Subcutaneous abdominal adipose tissue (tissue), 5 donors: ENCODE results near the gene ACYP2.
A peak's percentile ranks its signal among the peaks of the same experiment; 100 is the strongest.
"Not testable (repeated sequence)": the region's sequence is repeated elsewhere in the genome, so short reads cannot be mapped to it uniquely, and the experiment has no call there.

Experiments used
- H3K27ac ChIP-seq: one replicate; pipeline ENCODE4 v1.7.0; 2013; ENCODE audit warnings: low read depth, mild to moderate bottlenecking, inconsistent platforms, low read length, moderate library complexity
- H3K27me3 ChIP-seq, 5 donors: one replicate each; pipeline ENCODE4 v1.7.0; 2013; ENCODE audit warnings: low read length in 5 of 5, inconsistent platforms in 1 of 5; ENCODE audit not compliant: control insufficient read depth in 5 of 5, insufficient read depth in 4 of 5
- H3K36me3 ChIP-seq, 5 donors: one replicate each; pipeline ENCODE4 v1.7.0; 2013; ENCODE audit warnings: low read length in 5 of 5; ENCODE audit not compliant: control insufficient read depth in 5 of 5, insufficient read depth in 5 of 5
- H3K4me1 ChIP-seq, 5 donors: one replicate each; pipeline ENCODE4 v1.7.0; 2013; ENCODE audit warnings: low read length in 5 of 5, mild to moderate bottlenecking in 3 of 5, moderate library complexity in 1 of 5; ENCODE audit not compliant: control insufficient read depth in 5 of 5, insufficient read depth in 5 of 5
- H3K4me3 ChIP-seq, 5 donors: one replicate each; pipeline ENCODE4 v1.7.0; 2013; ENCODE audit warnings: low read length in 5 of 5, low read depth in 1 of 5
- H3K9ac ChIP-seq, 5 donors: one replicate each; pipeline ENCODE4 v1.7.0; 2013; ENCODE audit warnings: low read length in 5 of 5, mild to moderate bottlenecking in 4 of 5, moderate library complexity in 3 of 5
- H3K9me3 ChIP-seq, 5 donors: one replicate each; pipeline ENCODE4 v1.7.0; 2013; ENCODE audit warnings: low read length in 5 of 5; ENCODE audit not compliant: control insufficient read depth in 5 of 5
- donor health status: healthy.
- donor health status: healthy.
- donor health status: healthy.
- donor health status: healthy.
- donor health status: healthy.

ACYP2 gene

DNA sequence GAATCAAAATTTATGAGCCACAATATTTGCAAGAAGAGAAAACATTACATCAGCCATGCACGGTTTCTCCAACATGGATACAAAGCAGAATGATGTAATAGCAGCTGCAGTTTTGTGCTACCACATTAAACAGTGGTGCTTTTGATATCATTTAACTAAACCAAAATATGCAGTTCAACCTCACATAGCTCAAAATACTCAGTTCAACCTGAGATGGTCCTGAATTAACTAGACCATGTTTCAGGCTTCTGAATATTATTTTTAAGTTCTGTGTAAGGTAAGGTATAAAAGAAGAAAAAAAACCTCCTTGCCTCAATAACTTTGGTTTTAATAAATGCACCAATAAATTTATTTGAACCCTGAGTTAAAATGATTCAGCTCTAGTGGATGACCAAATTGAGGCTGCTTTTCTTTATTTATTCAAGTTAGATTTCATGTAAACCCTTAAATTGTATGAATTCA is 159.4 kb downstream of the ACYP2 start:
- Histone ChIP-seq H3K4me1 (peaks cover 0 to 20% (median 5%) of the 10 kb centered on the region in 5 donors), H3K36me3 (no peaks in the 10 kb centered on the region), H3K27me3 (no peaks in the 10 kb centered on the region), H3K9ac (no peak overlapping the region), H3K27ac (peak overlapping the region; percentile 73), H3K4me3 (no peak overlapping the region), H3K9me3 (no peaks in the 10 kb centered on the region)

DNA sequence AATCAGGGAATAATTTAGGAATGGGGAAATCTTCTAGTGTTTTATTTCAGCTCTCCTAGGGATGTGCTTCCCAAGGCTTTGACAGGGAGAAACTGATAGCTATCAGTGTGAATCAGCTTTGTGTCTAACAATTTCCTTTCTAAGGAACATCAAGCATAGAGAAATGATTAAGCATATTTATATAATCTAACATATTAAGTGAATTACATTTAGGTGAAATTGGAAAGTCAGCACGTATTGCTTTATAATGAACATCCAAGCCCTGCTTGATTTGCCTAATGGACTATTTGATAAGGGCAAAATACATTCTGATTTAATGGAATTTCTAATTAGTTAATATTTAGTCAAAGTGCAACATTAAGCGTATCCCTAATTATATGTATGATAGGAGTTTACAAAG is 160.1 kb downstream of the ACYP2 start:
- Histone ChIP-seq H3K4me1 (peaks cover 0 to 21% (median 5%) of the 10 kb centered on the region in 5 donors), H3K4me3 (no peak overlapping the region), H3K27me3 (no peaks in the 10 kb centered on the region), H3K36me3 (no peaks in the 10 kb centered on the region), H3K9ac (peak overlapping the region in 1 of 5 donors; percentile 36), H3K9me3 (no peaks in the 10 kb centered on the region), H3K27ac (peak overlapping the region; percentile 73)

DNA sequence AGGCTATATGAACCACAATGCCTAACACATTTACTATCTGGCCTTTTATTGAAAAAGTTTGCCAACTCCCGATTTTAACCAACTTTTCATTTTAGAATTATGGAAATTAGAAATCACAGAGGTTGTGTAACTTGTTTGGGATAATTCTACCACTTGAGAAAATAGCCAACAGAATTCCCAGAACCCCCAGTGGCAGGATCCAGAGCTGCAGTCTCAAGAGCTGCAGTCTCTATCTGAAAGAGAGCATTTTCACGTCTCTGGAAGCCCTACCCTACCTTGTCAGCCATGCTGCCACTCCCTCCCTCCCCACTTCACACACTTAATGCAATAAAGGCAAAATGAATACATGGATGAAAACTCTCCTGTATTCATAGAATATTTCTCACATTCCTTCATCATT is 164.0 kb downstream of the ACYP2 start:
- H3K9me3 ChIP-seq = no peaks in the 10 kb centered on the region
- no peak overlapping the region for H3K27ac ChIP-seq
- H3K4me3 ChIP-seq = no peak overlapping the region
- no peak overlapping the region for H3K9ac ChIP-seq
- H3K4me1 ChIP-seq = peaks cover 0 to 21% (median 5%) of the 10 kb centered on the region in 5 donors
- no peaks in the 10 kb centered on the region for H3K27me3 ChIP-seq
- H3K36me3 ChIP-seq = no peaks in the 10 kb centered on the region

DNA sequence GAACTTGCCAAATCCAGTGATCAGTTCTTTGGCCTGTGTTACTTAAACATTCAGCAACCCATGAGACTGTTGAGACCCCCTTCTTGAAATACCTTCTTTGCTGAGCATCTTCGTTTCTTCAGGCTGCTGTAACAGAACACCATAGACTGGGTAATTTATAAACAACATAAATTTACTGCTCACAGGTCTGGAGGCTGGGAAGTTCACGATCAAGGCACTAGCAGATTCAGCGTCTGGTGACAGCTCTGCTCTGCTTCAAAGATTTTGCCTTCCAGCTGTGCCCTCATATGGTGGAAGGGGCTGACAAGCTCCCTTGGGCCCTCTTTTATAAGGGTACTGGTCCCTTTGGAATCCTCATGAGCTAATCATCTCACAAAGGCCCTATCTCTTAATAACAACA is 169.4 kb downstream of the ACYP2 start:
- no peak overlapping the region for H3K27ac ChIP-seq
- no peak overlapping the region for H3K4me3 ChIP-seq
- no peaks in the 10 kb centered on the region for H3K27me3 ChIP-seq
- no peaks in the 10 kb centered on the region for H3K36me3 ChIP-seq
- H3K9me3 ChIP-seq = peaks cover 0 to 4% (median 0%) of the 10 kb centered on the region in 5 donors
- peaks cover 0 to 11% (median 2%) of the 10 kb centered on the region in 5 donors for H3K4me1 ChIP-seq
- no peak overlapping the region for H3K9ac ChIP-seq

DNA sequence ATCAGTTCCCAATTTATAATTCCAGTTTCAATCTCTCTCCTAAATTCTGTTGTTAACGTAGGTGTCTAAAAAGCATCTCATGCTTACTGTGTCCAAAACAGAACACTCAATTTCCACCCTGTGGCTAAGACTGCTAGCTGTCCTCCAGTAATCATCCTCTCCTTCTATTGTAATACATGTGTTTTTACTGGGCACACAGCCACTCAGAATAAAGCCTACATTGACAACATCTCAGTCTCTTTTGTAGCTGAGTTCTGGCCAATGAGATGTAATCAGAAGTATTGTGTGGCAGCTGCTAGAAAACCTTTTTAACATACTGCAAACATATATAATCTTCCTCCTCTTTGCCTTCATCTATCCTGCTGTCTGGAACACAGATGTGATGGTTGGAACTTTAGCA is 170.0 kb downstream of the ACYP2 start:
- Histone ChIP-seq H3K9me3 (peaks cover 0 to 4% (median 0%) of the 10 kb centered on the region in 5 donors), H3K4me3 (no peak overlapping the region), H3K27me3 (no peaks in the 10 kb centered on the region), H3K4me1 (peaks cover 0 to 11% (median 2%) of the 10 kb centered on the region in 5 donors), H3K9ac (no peak overlapping the region), H3K36me3 (no peaks in the 10 kb centered on the region), H3K27ac (no peak overlapping the region)

DNA sequence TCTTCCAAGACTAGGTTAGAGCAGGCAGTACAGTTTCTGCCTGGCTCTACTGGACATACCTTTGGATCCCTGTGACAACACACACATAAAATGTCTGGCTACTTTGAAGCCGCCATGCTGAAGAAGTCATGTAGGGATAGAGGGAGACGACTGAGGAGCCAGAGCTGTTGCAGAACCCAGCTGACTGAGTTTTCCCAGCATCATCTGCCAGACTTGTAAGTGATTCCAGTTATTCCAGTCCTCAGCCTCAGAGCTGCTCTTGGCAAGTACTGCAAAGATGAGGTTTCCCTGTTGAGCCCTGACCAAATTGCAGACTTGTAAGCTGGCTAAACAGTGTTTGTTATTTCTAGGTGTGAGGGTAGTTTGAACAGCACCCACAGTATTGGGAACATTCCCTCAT is 172.1 kb downstream of the ACYP2 start:
- H3K9me3 ChIP-seq = peaks cover 0 to 4% (median 0%) of the 10 kb centered on the region in 5 donors
- no peaks in the 10 kb centered on the region for H3K27me3 ChIP-seq
- no peaks in the 10 kb centered on the region for H3K36me3 ChIP-seq
- peaks cover 0 to 11% (median 2%) of the 10 kb centered on the region in 5 donors for H3K4me1 ChIP-seq
- no peak overlapping the region for H3K27ac ChIP-seq
- H3K4me3 ChIP-seq = no peak overlapping the region
- no peak overlapping the region for H3K9ac ChIP-seq

DNA sequence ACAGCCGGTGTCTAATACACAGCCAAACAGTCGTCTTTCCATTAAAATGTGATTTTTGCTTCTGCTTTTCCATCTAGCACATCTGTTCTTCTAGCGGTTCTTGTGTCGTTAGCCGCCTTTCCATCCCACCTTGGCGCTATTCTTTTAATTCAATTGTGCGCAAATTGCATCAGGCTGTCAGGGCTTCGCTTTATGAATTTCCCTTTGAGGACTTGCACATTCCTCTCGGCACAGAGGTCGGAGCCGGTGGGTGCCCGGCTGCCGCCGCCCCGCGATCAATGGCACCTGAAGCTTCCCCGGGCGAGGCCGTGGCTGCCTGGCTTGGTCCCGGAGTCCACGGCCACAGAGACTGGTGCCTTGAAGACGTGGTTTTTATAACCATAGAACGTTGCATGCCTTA is 174.5 kb downstream of the ACYP2 start:
- H3K27me3 ChIP-seq = no peaks in the 10 kb centered on the region
- no peak overlapping the region for H3K9ac ChIP-seq
- no peaks in the 10 kb centered on the region for H3K36me3 ChIP-seq
- H3K9me3 ChIP-seq = peaks cover 0 to 4% (median 0%) of the 10 kb centered on the region in 5 donors
- H3K4me3 ChIP-seq = no peak overlapping the region
- peaks cover 0 to 11% (median 2%) of the 10 kb centered on the region in 5 donors for H3K4me1 ChIP-seq
- no peak overlapping the region for H3K27ac ChIP-seq

DNA sequence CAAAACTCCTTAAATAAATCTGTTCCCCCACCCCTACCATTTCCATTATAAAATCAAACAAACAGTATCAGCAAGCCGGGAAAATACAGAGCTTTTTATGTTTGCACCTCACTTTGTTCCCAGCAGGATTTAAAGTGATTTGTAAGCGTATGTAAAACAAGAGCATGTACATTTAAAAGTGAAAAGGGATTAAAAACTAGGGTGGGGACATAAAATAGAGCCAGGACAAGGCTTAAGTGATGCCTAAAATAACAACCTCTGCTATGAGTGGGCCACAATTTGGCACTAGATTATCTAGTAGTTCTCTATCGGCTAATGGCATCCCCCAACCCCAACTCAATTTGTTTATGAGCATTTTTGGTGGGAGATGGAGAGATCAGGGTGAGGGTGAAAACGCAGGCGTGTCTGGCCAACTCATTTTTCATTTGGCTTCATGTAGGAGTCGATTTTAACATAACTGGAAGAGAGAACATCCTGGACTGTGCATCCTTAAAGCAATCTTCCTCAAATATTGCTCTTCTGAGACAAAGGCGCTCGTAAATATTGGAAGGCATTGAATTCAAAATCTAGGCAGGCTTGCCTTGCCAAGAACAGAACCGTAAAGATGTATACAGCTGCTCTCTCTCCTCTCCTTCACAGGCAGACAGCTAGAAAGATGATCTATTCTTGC is 175.1 kb downstream of the ACYP2 start:
- no peak overlapping the region for H3K4me3 ChIP-seq
- peaks cover 0 to 11% (median 2%) of the 10 kb centered on the region in 5 donors for H3K4me1 ChIP-seq
- H3K36me3 ChIP-seq = no peaks in the 10 kb centered on the region
- H3K9ac ChIP-seq = no peak overlapping the region
- H3K27me3 ChIP-seq = no peaks in the 10 kb centered on the region
- peaks cover 0 to 3% (median 0%) of the 10 kb centered on the region in 5 donors for H3K9me3 ChIP-seq
- no peak overlapping the region for H3K27ac ChIP-seq

DNA sequence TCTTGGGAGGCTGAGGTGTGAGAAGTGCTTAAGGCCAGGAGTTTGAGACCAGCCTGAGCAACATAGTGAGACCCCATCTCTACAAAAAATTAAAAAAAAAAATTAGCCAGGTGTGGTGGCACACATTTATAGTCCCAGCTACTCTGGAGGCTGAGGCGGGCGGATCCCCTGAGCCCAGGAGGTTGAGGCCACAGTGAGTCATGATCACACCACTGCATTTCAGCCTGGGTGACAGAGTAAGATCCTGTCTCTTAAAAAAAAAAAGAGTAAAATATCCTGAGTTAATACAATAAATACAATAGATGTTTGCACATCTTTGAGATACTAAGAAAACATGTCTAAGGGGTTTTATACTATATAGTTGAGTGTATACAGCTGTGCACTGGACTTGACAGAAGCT is 179.2 kb downstream of the ACYP2 start:
- not testable (repeated sequence) for H3K9ac ChIP-seq, H3K4me3 ChIP-seq, H3K36me3 ChIP-seq, H3K4me1 ChIP-seq, H3K27ac ChIP-seq, H3K9me3 ChIP-seq, H3K27me3 ChIP-seq

DNA sequence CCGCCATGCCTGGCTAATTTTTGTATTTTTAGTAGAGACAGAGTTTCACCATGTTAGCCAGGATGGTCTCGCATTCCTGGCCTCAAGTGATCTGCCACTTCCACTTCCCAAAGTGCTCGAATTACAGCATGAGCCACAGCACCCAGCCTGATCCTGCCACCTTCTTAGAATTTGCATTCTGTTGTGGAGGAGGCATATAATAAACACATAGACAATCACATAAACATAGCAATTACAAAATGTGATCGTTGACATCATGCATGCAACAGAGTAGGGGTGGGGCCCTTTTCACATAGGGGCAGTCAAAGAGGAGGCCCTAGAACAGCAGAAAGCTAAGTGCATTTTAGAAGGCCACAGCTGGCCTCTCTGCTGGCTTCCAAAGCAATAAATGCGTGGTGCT is 180.5 kb downstream of the ACYP2 start:
- H3K27ac ChIP-seq = no peak overlapping the region
- peaks cover 0 to 4% (median 0%) of the 10 kb centered on the region in 5 donors for H3K4me1 ChIP-seq
- no peak overlapping the region for H3K4me3 ChIP-seq
- H3K36me3 ChIP-seq = no peaks in the 10 kb centered on the region
- no peaks in the 10 kb centered on the region for H3K9me3 ChIP-seq
- H3K9ac ChIP-seq = no peak overlapping the region
- no peaks in the 10 kb centered on the region for H3K27me3 ChIP-seq
